Measurements from ENCODE around the gene DOK6.

DOK6 gene

DNA sequence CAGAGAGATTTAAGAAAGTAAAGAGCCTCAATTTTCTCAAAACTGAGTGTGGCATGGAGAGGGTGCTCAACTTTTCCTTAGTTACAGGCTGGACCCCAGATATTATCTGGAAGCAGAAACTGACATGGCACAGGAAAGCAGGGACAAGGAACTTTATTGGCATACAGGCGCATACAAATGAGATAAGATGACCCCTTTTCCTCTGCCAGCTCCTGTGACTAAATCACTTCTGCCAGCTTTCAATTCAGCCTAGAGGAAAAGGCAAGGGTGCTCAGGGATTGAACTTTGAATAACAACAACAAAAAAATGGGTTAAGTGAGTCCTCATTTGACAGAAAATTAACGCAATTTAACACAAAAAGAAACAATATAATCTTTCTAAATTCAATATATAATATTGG lies 284.1 kb downstream of the DOK6 start:
- no peak for DNase-seq (ENCODE audit: low read depth in 2 of 2)

DNA sequence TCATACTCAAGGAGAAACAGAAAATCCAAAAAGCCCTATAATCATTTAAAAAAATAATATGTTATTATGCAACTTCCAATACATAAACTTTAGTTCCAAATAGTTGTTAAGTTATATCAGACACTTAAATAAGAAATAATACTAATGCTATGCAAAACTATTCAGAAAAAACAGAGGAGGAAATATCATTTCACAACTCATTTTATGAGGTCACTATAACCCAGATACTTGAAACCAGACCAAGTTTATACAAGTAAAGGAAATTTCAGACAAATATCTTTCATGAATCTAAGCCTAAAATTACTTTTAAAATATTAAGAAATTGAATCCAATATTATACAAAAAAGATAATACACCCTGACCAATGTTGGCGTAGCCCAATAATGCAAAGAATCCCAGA lies 286.2 kb downstream of the DOK6 start:
- DNase-seq (ENCODE audit: low read depth in 2 of 2), result peak; percentile 19 to 20

DNA sequence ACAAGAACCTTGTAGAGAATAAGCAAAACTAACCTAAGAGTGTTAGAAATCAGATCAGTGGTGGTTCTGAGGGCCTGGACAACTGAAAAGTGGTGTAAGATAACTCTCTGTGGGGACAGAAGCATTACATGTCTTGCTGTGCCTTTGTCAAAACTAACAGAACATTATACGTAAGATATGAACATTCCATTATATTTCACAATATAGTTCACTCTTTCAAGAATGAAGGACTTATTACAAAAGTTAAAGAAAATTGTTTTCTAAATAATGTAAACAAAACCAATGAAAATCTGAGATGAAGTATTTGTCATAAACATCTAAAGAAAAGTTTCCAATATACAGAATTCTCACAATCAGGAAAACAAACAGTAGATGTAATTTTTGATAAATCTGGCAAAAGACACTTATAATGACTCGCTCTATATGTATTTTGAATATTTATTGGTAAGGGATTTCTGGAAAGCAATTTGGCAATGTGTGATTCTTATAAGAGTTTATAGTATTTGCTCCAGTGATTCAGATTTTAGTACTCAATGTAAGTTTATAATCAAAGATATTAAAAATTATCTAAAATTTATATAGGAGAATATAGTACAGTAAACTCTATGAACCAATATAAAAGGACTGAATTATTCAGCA lies 288.6 kb downstream of the DOK6 start:
- DNase-seq (ENCODE audit: low read depth in 2 of 2), result peak; percentile 19 to 25

DNA sequence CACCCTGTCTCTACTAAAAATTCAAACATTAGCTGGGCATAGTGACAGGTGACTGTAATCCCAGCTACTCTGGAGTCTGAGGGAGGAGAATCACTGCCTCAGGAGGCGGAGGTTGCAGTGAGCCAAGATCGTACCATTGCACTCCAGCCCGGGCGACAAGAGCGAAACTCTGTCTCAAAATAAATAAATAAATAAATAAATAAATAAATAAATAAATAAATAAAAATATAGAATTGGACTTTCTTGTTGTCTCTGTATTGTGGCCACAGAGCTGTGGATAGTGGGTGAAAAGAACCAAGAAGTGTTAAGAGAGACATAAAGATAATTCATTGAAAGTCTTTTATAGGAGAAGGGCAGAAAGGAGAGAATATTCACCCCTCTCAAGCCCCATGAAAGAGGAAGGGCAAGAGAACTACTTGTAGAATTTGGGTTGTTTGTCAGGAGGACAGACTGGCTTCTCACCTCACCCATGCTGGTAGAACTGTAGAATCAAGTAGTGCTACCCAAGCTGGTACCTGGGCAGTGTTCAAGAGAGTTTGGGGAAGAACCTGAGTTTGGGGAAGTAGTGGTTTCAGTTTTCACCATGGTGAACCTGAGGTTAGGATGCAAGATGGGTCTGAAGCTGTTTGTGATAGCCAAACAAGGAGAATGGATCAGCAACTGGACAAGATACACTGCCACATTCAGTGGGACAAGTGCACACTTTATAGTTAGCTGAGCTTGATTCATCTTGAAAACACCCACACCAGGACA lies 290.5 kb downstream of the DOK6 start:
- DNase-seq (ENCODE audit: low read depth in 2 of 2), result no peak

DNA sequence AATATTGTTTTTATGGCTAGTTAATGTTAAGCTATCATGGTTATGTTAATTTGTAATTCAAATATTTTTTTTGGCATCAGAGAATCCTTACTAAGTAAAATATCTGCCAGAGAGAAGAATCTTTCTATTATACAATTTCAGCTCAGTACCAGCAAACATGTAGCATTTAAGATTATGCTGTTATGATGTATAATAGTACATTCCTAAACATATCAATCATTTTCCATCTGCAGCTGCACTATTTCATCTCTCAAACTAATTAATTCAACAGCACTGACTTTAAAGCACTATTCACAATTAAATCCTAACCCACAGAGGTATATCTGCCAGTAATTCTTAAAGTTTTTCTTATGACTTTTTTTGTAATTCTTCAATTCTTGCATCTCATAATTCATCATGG lies 296.4 kb downstream of the DOK6 start:
- no peak for DNase-seq (ENCODE audit: low read depth in 2 of 2)

DNA sequence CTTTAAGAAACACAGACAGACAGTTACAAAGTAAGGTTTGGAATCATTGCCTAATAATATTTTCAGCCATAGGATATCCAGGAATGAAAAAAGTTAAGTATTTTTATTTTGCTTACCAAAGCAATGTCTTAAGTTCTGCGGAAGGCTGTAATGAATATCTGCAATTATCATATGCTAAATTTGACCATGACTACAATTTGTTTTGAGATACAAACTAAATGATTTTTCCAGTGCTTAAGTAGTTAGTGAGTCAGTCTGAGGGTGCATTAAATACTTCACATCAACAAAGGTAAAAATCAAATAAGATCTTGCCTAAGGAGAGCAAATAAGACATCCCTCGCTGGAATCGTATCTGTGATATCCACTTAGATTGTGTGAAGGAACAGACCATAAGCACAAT lies 297.0 kb downstream of the DOK6 start:
- DNase-seq (ENCODE audit: low read depth in 2 of 2), result no peak

DNA sequence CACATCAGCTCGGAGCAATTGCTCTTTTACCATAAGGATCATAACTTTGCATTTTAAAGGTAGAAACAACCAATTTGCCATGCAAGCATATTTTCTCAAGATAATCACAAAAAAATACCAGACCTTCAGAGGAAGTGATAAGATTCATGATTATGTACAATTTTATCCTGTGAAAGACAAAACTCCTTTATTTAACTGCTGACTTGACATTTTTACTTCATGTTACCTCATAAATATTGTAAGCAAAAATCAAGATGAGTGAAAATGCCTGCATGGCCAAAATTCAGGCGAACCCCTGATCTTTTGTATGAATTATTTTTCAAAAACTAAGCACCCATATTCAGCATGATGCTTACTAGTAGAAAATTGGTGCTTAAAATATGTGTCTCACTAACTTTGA lies 300.6 kb downstream of the DOK6 start:
- no peak for DNase-seq (ENCODE audit: low read depth in 2 of 2)

DNA sequence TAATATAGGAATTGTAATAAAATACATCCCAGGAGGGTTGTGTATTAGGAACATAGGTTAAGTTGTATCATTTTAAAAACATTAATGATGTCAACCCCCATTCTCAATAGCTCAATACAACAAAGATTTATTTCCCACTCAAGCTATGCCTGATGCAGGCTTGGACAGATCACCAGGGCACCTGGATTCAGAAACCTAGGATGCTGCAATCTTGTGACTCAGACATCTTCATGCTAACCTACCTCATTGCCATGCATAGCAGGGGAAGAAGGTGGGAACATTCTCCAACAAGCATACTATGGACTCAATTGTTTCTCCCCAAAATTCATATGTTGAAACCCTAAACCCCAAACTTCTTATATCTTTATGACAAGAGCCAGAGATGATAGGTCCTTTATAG lies 302.8 kb downstream of the DOK6 start:
- DNase-seq (ENCODE audit: low read depth in 2 of 2), result no peak

DNA sequence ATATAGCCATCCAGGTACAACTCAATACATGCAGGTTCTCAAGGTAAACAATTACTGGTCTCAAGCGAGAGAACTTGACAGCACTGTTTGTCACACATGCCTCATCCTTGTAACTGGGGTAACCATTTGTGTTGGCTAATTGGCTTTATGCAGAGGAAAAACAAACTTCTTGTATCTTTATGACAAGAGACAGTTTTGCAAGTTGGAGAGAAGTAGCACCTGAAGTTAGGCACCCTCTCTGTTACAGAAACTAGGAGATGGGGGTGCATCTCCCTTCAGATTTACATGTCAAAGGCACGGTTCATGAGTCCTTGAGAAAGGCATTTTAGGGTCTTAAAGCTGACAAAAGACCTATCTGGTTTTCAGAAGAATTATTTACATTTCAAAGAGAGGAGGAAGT lies 305.3 kb downstream of the DOK6 start:
- DNase-seq (ENCODE audit: low read depth in 2 of 2), result no peak

DNA sequence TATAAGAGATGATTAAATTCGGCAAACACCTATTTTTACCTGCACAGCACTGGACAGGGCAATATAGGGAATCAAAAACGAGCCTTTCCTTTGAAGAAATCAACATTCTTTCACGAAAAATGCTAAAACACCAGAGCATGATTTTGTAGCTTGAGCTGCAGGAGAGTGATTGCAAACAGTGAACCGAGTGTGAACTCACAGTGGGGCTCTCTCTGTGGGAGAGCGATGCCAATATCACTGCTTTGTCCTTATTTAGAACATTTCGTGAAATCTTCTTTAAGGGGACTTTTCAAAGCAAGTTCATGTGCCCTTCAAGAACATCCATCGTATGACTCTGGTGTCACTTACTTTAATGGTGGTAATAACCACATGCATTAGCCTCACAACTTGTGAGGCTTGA lies 308.2 kb downstream of the DOK6 start:
- DNase-seq (ENCODE audit: low read depth in 2 of 2), result no peak

DNA sequence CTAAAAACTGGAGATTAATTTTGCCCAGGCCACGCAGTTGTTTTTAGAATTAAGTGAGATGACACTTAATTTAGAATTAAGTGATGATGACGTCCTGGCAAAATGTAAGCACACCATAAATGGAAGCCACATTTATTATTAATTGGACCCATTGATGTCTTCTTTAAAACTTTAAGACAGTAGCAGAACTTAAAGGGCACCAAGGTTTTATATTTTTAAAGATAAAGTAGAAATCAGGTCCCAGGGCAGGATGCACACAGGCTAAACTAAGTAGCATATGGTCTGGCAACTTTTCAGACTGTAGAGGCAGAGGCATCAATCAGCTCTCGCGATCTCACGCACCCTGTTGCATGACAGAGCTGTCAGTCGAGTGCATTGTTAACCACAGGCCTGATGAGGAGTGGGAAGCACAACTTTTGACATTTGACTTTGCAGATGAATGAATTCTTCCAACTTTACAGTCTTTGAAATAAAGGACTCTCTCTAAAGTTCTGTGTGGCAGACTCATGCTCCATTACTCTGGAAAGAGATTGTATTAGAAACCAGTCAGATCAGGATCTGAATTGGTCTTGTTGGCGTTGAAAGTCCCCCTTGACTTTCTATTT lies 314.6 kb downstream of the DOK6 start:
- DNase-seq (ENCODE audit: low read depth in 2 of 2), result no peak

DNA sequence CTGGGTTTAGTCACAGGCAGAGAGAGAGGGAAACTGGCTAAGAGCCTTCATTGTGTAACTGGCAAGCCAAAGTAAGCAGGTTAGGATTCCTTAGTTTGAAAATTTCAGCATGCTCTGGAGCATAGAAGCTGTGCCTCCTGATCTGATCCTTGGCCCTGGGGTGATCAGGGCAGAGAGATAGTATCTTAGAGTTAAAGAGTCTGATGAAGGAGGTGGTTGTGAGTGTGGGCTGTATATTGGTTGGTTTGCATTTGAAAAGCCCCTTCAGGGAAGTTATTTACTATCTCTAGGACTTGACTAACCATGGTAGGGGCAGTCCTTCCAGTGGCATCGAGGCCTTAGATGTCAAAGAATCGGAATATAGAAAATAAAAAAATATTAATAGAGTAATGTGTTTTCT lies 316.9 kb downstream of the DOK6 start:
- no peak for DNase-seq (ENCODE audit: low read depth in 2 of 2)

DNA sequence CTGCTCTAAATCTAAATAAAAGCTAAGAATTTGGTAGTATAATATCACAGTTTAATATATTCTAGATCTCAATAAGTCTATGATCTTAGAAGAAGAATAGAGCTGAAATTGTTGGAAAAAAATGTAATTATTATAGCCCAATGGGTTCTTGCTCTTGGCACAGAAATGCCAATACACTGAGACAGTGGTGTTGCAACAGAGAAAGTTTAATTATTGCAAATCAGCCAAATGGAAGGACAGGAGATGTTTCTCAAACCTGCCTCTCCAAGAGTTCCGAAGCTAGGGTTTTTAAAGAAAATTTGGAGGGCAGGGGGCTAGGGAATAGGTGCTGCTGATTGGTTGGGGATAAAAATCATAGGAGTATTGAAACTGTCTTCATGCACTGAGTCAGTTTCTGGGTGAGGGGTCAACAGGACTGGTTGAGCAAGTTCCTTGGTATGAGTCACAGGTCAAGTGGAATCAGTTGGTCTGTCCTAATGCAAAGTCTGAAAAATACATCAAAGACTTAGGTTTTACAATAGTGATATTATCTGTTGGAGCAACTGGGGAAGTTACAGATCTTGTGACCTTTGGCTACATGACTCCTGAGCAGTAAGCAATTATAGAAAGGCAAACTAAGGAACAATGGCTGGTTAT lies 318.3 kb downstream of the DOK6 start:
- no peak for DNase-seq (ENCODE audit: low read depth in 2 of 2)

DNA sequence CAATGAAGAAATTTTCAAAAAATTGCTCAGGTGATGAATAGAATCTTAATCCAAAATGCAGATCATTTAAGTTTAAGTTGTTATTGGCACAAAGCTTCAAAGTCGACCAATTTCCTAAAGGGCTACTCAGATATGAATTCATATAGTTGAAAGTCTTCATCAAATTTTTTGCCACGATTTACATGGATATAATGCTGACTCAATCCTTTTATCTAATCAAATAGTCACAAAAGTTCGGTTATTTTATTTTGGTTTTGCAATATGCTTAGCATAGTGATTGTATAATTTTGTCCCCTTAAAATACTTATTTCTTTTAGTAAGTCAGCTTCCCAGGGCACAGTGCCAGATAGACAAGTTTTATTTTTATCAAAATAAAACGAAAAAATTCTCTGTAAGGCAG lies 319.7 kb downstream of the DOK6 start:
- DNase-seq (ENCODE audit: low read depth in 2 of 2), result no peak

DNA sequence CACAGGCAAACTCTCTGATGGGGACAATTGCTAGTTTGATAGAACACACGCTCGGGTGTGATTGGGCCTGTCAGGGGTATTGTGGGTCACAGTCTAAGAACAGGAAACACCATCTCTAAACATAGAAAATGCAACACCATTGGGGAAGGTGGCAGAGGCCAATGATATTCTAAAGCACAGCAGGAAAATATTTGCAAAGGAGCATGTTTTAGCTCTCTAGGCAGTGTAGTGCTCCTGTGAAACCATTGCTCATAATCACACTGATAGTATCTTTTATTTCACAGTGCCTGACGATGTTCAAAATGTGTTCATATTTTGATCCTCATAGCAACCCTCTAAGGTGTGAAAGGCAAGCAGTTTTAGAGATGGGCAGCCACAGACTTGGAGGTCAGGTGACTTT lies 322.7 kb downstream of the DOK6 start:
- DNase-seq (ENCODE audit: low read depth in 2 of 2), result no peak

DNA sequence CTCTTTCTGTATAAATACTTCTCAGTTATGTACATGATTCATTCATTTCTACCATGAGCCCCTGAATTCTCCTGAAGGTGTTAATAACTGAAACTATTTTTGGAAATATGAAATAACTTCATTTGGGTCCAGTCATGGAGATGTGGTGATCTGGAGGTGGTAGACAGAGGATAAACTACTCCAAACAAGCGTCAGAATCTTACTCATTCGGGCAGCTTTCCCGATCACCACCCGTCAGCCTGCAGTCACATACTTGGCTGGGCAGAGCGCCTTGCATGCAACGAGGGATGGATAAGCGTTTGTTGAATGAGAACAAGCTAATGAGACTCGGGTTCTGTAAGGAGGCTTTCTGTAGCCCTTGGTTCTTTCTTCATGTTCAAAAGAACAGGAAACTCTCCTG lies 324.3 kb downstream of the DOK6 start:
- no peak for DNase-seq (ENCODE audit: low read depth in 2 of 2)

DNA sequence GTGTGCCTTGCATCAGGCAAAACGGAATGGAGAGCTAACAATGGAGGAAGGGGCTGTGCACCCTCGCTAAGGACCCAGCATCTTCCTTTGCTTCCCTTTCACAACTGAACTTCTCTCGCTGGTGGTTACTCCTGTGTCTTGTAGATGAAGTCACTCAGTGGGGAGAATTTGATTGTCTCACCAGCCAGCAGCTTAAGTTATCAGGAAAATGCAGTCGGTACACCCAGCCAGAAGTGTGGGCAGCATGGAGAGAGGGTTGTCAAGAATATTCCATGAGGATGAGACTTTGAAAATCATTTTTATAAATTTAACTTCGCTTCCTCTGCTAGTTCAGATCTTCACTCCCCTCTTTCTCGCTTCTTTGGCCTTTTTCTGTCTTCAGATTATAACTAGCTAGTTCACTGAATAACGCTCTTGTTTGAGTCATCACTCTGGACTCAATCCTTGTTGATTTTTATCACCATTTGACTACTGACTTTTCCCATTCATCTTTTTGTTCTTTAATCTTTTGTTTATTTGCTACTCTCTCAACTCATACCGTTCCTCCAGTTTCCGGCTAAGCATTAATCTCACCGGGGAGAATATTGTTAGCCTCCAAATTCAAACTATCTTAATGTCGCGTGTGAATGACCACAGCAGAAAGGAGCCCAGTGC lies 325.3 kb downstream of the DOK6 start:
- no peak for DNase-seq (ENCODE audit: low read depth in 2 of 2)

DNA sequence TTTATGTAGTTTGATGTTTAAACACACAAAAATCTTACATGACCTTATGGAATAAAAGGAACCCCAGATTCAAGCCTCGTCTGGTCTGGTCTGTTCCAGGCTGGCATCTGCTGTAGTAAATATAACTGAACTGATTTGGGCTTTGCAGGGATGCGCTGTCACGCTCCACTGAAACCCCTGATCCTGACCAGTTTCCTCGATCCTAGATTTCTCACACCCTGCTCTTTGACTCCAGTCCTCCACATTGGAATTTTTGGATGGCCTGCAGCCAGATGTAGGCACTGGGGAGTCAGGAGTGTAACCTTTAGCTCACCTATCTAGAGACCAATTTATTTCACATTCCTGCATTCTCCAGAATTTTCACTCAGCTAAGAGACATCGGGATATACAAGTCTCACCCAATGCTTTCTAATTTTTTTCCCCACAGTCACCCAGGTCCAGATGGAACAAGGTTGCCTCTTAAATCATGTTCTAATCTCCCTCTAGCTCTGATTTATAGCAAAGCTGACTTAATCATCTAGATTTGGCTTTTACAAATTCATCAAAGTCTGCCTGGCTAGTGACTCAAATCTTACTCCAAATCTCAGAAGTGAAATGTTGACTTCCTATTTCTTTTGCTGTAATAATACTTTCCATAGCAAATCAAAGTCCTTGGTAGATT lies 327.4 kb downstream of the DOK6 start:
- no peak for DNase-seq (ENCODE audit: low read depth in 2 of 2)

DNA sequence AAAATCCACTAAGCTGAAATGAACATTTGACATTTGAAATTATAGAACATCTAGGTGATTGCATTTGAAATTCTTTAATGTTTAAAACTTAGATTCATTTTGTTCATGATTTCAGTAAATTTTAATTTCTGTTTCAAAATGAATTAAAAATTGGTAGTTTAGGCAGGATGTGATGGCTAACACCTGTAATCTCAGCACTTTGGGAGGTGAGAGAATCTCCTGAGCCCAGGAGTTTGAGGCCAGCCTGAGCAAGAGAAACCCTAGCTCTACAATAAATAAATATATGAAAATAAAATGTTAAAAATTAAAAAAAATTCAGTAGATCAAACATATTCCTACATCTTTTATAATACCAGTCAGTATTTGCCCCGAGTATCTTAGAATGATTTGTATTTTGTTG lies 330.0 kb downstream of the DOK6 start:
- no peak for DNase-seq (ENCODE audit: low read depth in 2 of 2)

DNA sequence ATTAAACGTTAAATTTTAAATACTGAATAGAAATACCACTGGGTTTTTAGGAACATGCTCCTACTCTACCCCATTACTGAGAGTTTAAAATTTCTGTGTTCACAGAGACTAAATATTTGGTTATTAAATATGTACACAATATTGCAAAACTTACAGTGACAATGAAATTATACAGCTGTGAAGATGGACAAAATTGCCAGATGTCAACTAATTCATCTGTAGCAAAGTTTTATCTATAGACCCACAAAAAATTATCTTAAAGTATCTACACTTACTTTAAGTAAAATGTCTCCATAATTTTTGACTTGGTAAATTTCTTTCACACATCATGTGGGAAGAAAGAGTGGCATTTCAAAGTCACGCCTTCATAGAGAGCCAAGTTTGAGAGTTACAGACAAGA lies 333.8 kb downstream of the DOK6 start:
- DNase-seq (ENCODE audit: low read depth in 2 of 2), result no peak

DNA sequence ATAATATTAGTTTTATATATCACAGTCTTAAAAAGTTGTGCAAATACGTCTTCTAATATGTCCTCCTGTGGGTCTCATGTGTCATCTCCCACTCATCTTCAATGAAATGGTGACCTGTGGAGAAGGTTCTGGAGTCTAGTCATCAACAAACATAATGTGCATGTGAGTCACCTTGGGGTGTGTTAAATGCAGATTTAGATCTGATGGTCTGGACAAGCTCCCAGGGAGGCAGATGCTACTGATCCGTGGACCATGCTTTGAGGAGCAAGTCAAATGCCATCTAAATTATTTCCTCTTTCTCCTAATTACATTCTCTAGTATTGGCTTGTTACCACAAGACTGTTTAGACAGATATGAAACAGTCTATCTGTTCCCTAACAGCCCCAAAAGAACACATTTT lies 336.0 kb downstream of the DOK6 start:
- DNase-seq (ENCODE audit: low read depth in 2 of 2), result no peak

DNA sequence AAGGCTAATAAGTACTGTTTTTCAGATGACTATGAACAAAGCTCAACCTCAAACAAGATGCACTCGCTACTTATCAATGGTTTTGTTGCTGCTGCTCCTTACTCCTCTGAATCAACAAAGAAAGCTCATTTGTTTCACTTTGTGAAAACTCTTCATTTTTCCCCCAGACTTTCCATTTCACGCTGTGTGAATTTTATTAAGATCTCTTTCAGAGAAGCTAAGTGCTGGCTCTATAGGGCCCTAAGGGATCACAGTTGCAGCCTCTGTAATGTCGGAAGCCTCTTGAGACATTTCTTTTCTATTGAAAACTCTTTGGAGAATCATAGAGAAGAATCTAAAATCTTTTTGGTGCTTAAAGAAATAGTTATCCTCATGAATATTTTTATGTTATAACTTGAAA lies 337.2 kb downstream of the DOK6 start:
- DNase-seq (ENCODE audit: low read depth in 2 of 2), result no peak
